Endothelial cell of umbilical vein (primary cell): ENCODE data around the gene DCC. TPM values are rescaled to one million over a fixed set of nuclear protein-coding genes. Genes with fewer than 3 reads are reported as not detected.

ENCODE experiments used
- BruUV-seq: library from RNA; stranded (reverse); fragments of 400-500 nt; replicated peaks from 2 replicates; lab custom pipeline; 2021; lab: Mats Ljungman, UMichigan
- CTCF ChIA-PET: fragments of 300-600, 350-600 bp; sonication (Branson Sonifier 250); formaldehyde crosslinking; loops from one replicate; lab custom pipeline; 2021; ENCODE audit warnings: antibody characterized with exemption, inconsistent platforms; lab: Charles Lee
- POLR2A ChIA-PET: fragments of 300-600, 350-600 bp; sonication (Branson Sonifier 250); formaldehyde crosslinking; loops from one replicate; lab custom pipeline; 2021; ENCODE audit warnings: antibody characterized with exemption, inconsistent platforms; lab: Charles Lee
- DNase-seq: peaks from one replicate; pipeline ENCODE4 v3.0.0-alpha.2; 2011; ENCODE audit warnings: low read depth, low spot score
- FAIRE-seq: peaks from 2 replicates; lab custom pipeline; 2011; peaks lifted over from hg19 to GRCh38; lab: Jason Lieb, UNC
- H2AFZ ChIP-seq: 2 replicates; pipeline ENCODE4 v1.6.0; 2012; ENCODE audit warnings: low read depth, low read length, control low read depth, inconsistent platforms
- H3K27ac ChIP-seq: 2 replicates; pipeline ENCODE4 v1.5.1; 2011; ENCODE audit warnings: low read depth, mild to moderate bottlenecking, control low read depth, low read length, moderate library complexity; ENCODE audit not compliant: insufficient read depth
- H3K27me3 ChIP-seq, 2 experiments: 2 replicates each; pipeline versions ENCODE4 v1.6.0 to v1.6.1; 2011; ENCODE audit warnings: low read length in 2 of 2, mixed read lengths in 1 of 2; ENCODE audit not compliant: control insufficient read depth in 2 of 2, insufficient read depth in 2 of 2
- H3K36me3 ChIP-seq, 2 experiments: 2 replicates in 1 of 2; 3 replicates in 1 of 2; pipeline ENCODE4 v1.5.1; 2011; ENCODE audit warnings: low read length in 2 of 2, mild to moderate bottlenecking in 1 of 2, moderate library complexity in 1 of 2; ENCODE audit not compliant: control insufficient read depth in 2 of 2, insufficient read depth in 2 of 2; ENCODE audit errors: extremely low read depth in 1 of 2
- H3K4me1 ChIP-seq: 3 replicates; pipeline ENCODE4 v1.5.1; 2011; ENCODE audit warnings: mild to moderate bottlenecking, low read length; ENCODE audit not compliant: control insufficient read depth, insufficient read depth; ENCODE audit errors: extremely low read depth
- H3K4me2 ChIP-seq: 2 replicates; pipeline ENCODE4 v1.6.1; 2011; ENCODE audit warnings: low read length, control low read depth, mixed read lengths; ENCODE audit not compliant: insufficient read depth
- H3K4me3 ChIP-seq, 3 experiments: fragments of 200-600 bp in 1 of 3; sonication (generic), shearing (Covaris generic) in 1 of 3; replicated peaks in 1 of 3; 2 replicates each; pipeline ENCODE4 v1.5.1; 2011 to 2016; ENCODE audit warnings: control low read depth in 3 of 3, low read length in 3 of 3, mild to moderate bottlenecking in 2 of 3, inconsistent platforms in 1 of 3, low read depth in 1 of 3, moderate library complexity in 1 of 3; ENCODE audit not compliant: insufficient read depth in 1 of 3
- H3K79me2 ChIP-seq: 2 replicates; pipeline ENCODE4 v1.6.0; 2012; ENCODE audit warnings: low read length, inconsistent platforms; ENCODE audit not compliant: control insufficient read depth, insufficient read depth
- H3K9ac ChIP-seq: replicated peaks from 2 replicates; pipeline ENCODE3; 2011; ENCODE audit warnings: low read length, control low read depth; ENCODE audit not compliant: insufficient read depth; ENCODE audit errors: extremely low read depth
- H3K9me1 ChIP-seq: replicated peaks from 3 replicates; pipeline ENCODE4 v1.6.0; 2011; ENCODE audit warnings: mild to moderate bottlenecking, low read length; ENCODE audit not compliant: control insufficient read depth, insufficient read depth; ENCODE audit errors: extremely low read depth
- H3K9me3 ChIP-seq: replicated peaks from 2 replicates; pipeline ENCODE4 v1.5.1; 2012; ENCODE audit warnings: low read length, inconsistent platforms; ENCODE audit not compliant: control insufficient read depth, insufficient read depth
- H4K20me1 ChIP-seq: replicated peaks from 2 replicates; pipeline ENCODE3; 2011; ENCODE audit warnings: mild to moderate bottlenecking, low read length; ENCODE audit not compliant: control insufficient read depth, insufficient read depth; ENCODE audit errors: extremely low read depth
- EZH2 ChIP-seq: IDR thresholded peaks from 2 replicates; pipeline ENCODE4 v1.6.1; 2012; ENCODE audit warnings: borderline replicate concordance, low read depth, mild to moderate bottlenecking, moderate library complexity, low read length, inconsistent platforms; ENCODE audit not compliant: severe bottlenecking
- FOS ChIP-seq: IDR thresholded peaks from 2 replicates; pipeline ENCODE4 v1.6.1; 2011; ENCODE audit warnings: mild to moderate bottlenecking, low read length, moderate library complexity, borderline replicate concordance; ENCODE audit not compliant: insufficient read depth
- GATA2 ChIP-seq: IDR thresholded peaks from 2 replicates; pipeline ENCODE4 v1.7.0; 2011; ENCODE audit warnings: low read depth, mild to moderate bottlenecking, moderate library complexity, mixed read lengths, low read length; ENCODE audit not compliant: insufficient read length, insufficient read depth
- MYC ChIP-seq: IDR thresholded peaks from one replicate; pipeline ENCODE4 v1.6.1; 2011; ENCODE audit warnings: mild to moderate bottlenecking, low read depth, low read length
- POLR2AphosphoS5 ChIP-seq: IDR thresholded peaks from 2 replicates; pipeline ENCODE4 v1.6.1; 2012; ENCODE audit warnings: low read depth, mild to moderate bottlenecking, control low read depth, low read length, moderate library complexity; ENCODE audit not compliant: insufficient read depth
- dilution Hi-C: fragments of 300-500 bp; cut with MboI; formaldehyde crosslinking; loops from one replicate; pipeline ENCODE4 v1.15.0; 2019; ENCODE audit warnings: low sequenced_read_pairs; ENCODE audit not compliant: extremely low pct_ligation_motif_present
- intact Hi-C: fragments of 100-400 bp; cut with micrococcal nuclease; formaldehyde crosslinking; loops from one replicate; pipeline ENCODE4 v1.10.0; 2022
- polyA plus RNA-seq, 4 experiments: library from polyadenylated mRNA; depleted of rRNA in 3 of 4; stranded (reverse) in 3 of 4; unstranded in 1 of 4; fragments of >200 nt; gene quantifications; 2 replicates each; pipeline versions ENCODE4 v1.2.1 to v1.2.3, GENCODE V29; 2011 to 2012; ENCODE audit warnings: missing spikeins in 1 of 4
- total RNA-seq: library from RNA; stranded (reverse); gene quantifications from 2 replicates; pipeline ENCODE4 v1.2.3, GENCODE V29; 2021
- TF ChIP-seq, protein P1 (sequence below), 2 donors: IDR thresholded peaks; 1 replicate in 1 of 2; 2 replicates in 1 of 2; pipeline ENCODE4 v1.5.1; 2011; ENCODE audit warnings: low read length in 2 of 2, mild to moderate bottlenecking in 2 of 2, moderate library complexity in 2 of 2, control low read depth in 1 of 2, inconsistent platforms in 1 of 2, low read depth in 1 of 2; ENCODE audit not compliant: insufficient read depth in 1 of 2; ENCODE audit errors: extremely low read depth in 1 of 2

Gene DCC
- total and polyA plus RNA-seq, 2 donors (not counting 3 experiments of a cell fraction or from before 2014, with no cell fraction given): not detected

DNA sequence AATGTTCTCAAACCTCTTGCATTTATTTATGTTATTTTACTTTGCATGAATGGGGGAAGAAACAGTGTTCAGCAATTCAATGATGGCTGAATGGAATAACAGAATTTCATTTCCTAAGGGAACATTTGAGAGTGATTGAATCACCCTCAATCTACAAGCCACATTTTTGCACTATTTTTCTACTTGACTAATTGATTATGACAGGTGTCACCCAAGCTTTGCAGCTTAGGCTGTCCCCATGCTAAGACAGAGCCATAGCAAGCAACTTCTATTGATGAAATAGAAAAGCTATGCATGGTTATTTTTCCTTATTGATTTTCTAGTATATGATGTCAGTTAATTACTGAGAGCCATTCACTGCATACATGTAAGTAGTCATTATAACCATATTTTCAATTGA, 795.7 kb downstream of the DCC start:
- BruUV-seq: no TSS peak
- DNase-seq: no peak
- Histone ChIP-seq H3K9me3 (peaks cover 2% of the 10 kb centered on the region), H3K4me1 (no peaks in the 10 kb centered on the region), H3K9me1 (no peaks in the 10 kb centered on the region), H3K27me3 (no peaks in the 10 kb centered on the region), H3K4me2 (no peak overlapping the region), H3K79me2 (no peaks in the 10 kb centered on the region), H3K36me3 (no peaks in the 10 kb centered on the region), H2AFZ (no peak overlapping the region), H3K27ac (no peak overlapping the region), H3K4me3 (no peak overlapping the region), H3K9ac (no peak overlapping the region), H4K20me1 (no peaks in the 10 kb centered on the region)
- dilution Hi-C loops (no loop called here), intact Hi-C loops (no loop called here)
- no peak for TF ChIP-seq EZH2
- no peak for TF ChIP-seq GATA2
- no peak for TF ChIP-seq FOS
- TF ChIP-seq MYC: no peak
- POLR2A ChIA-PET: no interaction called here
- FAIRE-seq: no peak
- CTCF ChIA-PET: no interaction called here

DNA sequence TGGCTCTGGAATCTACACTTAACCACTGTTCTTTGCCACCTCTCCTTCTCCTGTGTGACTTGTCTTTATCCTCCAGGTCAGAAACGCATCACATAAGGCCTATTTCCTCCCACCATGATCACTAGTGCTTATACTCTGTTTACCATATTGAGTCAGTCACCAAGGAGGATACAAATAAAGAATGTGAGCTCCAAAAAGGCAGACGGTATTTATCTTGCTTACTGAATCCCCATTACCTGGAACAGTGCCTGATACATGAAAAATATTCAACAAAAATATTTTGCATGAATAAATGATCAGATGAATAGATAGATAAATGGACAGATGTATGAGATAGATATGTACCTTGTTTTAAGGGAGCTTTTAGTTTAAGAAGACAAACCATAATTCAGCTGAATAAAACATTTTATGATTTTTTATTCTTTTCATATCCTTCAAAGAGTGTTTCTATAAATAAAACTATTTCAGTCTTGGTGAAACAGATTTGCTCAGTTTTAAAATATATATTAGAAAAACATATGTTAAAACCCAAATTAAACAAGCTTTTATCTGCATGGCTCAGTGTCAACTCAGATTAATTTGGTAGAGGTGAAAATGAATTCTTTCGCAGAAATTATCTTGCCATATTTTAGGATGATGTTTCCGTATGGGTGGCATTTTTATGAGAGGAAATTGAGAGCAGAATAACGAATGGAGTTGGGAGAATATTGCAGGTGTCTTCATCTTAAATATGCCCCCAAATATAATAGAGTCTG, 799.9 kb downstream of the DCC start:
- ChIA-PET POLR2A (no interaction called here), CTCF (no interaction called here)
- Histone ChIP-seq H3K4me1 (no peaks in the 10 kb centered on the region), H3K36me3 (no peaks in the 10 kb centered on the region), H3K9me3 (peaks cover 2% of the 10 kb centered on the region), H3K9me1 (no peaks in the 10 kb centered on the region), H2AFZ (no peak overlapping the region), H3K4me2 (no peak overlapping the region), H3K79me2 (no peaks in the 10 kb centered on the region), H3K27ac (no peak overlapping the region), H3K27me3 (no peaks in the 10 kb centered on the region), H3K4me3 (no peak overlapping the region), H3K9ac (no peak overlapping the region), H4K20me1 (no peaks in the 10 kb centered on the region)
- DNase-seq: no peak
- BruUV-seq: no TSS peak
- intact Hi-C loops (no loop called here), dilution Hi-C loops (no loop called here)
- TF ChIP-seq GATA2: no peak
- TF ChIP-seq, protein P1, sequence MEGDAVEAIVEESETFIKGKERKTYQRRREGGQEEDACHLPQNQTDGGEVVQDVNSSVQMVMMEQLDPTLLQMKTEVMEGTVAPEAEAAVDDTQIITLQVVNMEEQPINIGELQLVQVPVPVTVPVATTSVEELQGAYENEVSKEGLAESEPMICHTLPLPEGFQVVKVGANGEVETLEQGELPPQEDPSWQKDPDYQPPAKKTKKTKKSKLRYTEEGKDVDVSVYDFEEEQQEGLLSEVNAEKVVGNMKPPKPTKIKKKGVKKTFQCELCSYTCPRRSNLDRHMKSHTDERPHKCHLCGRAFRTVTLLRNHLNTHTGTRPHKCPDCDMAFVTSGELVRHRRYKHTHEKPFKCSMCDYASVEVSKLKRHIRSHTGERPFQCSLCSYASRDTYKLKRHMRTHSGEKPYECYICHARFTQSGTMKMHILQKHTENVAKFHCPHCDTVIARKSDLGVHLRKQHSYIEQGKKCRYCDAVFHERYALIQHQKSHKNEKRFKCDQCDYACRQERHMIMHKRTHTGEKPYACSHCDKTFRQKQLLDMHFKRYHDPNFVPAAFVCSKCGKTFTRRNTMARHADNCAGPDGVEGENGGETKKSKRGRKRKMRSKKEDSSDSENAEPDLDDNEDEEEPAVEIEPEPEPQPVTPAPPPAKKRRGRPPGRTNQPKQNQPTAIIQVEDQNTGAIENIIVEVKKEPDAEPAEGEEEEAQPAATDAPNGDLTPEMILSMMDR (IDR thresholded peaks at IDR 0.05; ENCODE audit: extremely low read depth in 1 of 2, insufficient read depth in 1 of 2, low read depth in 1 of 2, low read length in 2 of 2): no peak
- TF ChIP-seq FOS: no peak
- TF ChIP-seq POLR2AphosphoS5: no peak
- no peak for TF ChIP-seq MYC
- no peak for TF ChIP-seq EZH2
- FAIRE-seq: no peak
